HG03521 (cell line): ENCODE measurements around the gene REP15.
"Not testable (repeated sequence)": the region's sequence is repeated elsewhere in the genome, so short reads cannot be mapped to it uniquely, and the experiment has no call there.

Experiments used
- ATAC-seq: cut with Tn5 transposase; IDR thresholded peaks from one replicate; pipeline ENCODE4 v1.9.1; 2021; ENCODE audit warnings: mild to moderate bottlenecking, moderate library complexity; ENCODE audit not compliant: unreplicated experiment

The REP15 gene

GRCh38 chr12:27696293-27696652, at the start of gene REP15:
REP15 (plus strand) TSS chr12:27696447; CDS start chr12:27696563, 116 bp downstream.
- ATAC-seq: no peak

- no peak for ATAC-seq
Observed at GRCh38 chr12:27650011-27650410, 46.2 kb upstream of the REP15 start.

GRCh38 chr12:27651201-27651600, 45.0 kb upstream of the REP15 start:
- ATAC-seq: no peak

- no peak for ATAC-seq
Observed at GRCh38 chr12:27652174-27652763, 44.0 kb upstream of the REP15 start.

- no peak for ATAC-seq
Observed at GRCh38 chr12:27653661-27654060, 42.6 kb upstream of the REP15 start.

- ATAC-seq: not testable (repeated sequence)
Observed at GRCh38 chr12:27655476-27655875, 40.8 kb upstream of the REP15 start.

- ATAC-seq: no peak
Observed at GRCh38 chr12:27657296-27657695, 39.0 kb upstream of the REP15 start.

GRCh38 chr12:27665704-27666103, 30.5 kb upstream of the REP15 start:
- ATAC-seq: no peak

- no peak for ATAC-seq
Observed at GRCh38 chr12:27666510-27666909, 29.7 kb upstream of the REP15 start.

GRCh38 chr12:27667540-27667939, 28.7 kb upstream of the REP15 start:
- ATAC-seq: no peak

- no peak for ATAC-seq
Observed at GRCh38 chr12:27672051-27672450, 24.2 kb upstream of the REP15 start.

- ATAC-seq: no peak
Observed at GRCh38 chr12:27672643-27673042, 23.6 kb upstream of the REP15 start.

- ATAC-seq: no peak
Observed at GRCh38 chr12:27673101-27673718, 23.0 kb upstream of the REP15 start.

- no peak for ATAC-seq
Observed at GRCh38 chr12:27674989-27675388, 21.3 kb upstream of the REP15 start.

- ATAC-seq: no peak
Observed at GRCh38 chr12:27680619-27681018, 15.6 kb upstream of the REP15 start.

GRCh38 chr12:27682534-27682933, 13.7 kb upstream of the REP15 start:
- ATAC-seq: no peak

- no peak for ATAC-seq
Observed at GRCh38 chr12:27685274-27685673, 11.0 kb upstream of the REP15 start.

- ATAC-seq: no peak
Observed at GRCh38 chr12:27686147-27686546, 10.1 kb upstream of the REP15 start.

- no peak for ATAC-seq
Observed at GRCh38 chr12:27688671-27689070, 7.6 kb upstream of the REP15 start.

- no peak for ATAC-seq
Observed at GRCh38 chr12:27689558-27690180, 6.6 kb upstream of the REP15 start.

GRCh38 chr12:27693403-27693802, 2.8 kb upstream of the REP15 start:
- ATAC-seq: no peak

- no peak for ATAC-seq
Observed at GRCh38 chr12:27695556-27696292, 523 bp upstream of the REP15 start.
